Uterus (tissue), 4 donors: ENCODE measurements around the gene STIMATE. TPM values are rescaled to one million over a fixed set of nuclear protein-coding genes. Genes with fewer than 3 reads are reported as not detected.

ENCODE experiments used
- DNase-seq, 2 donors: peaks; one replicate each; pipeline ENCODE4 v3.0.0-alpha.2; 2019 to 2020
- H3K27ac ChIP-seq, 2 donors: fragments of 200-600 bp; sonication (generic); 1 replicate in 1 of 2; 2 replicates in 1 of 2; pipeline ENCODE4 v1.5.1; 2016 to 2018
- H3K27me3 ChIP-seq, 2 donors: fragments of 200-600 bp; sonication (generic); one replicate each; pipeline ENCODE4 v1.5.1; 2018 to 2019; ENCODE audit warnings: control low read depth in 1 of 2
- H3K36me3 ChIP-seq, 2 donors: fragments of 200-600 bp; sonication (generic); one replicate each; pipeline ENCODE4 v1.5.1; 2019; ENCODE audit warnings: control low read depth in 1 of 2
- H3K4me1 ChIP-seq, 2 donors: fragments of 200-600 bp; sonication (generic); one replicate each; pipeline ENCODE4 v1.5.1; 2018 to 2019; ENCODE audit warnings: control low read depth in 1 of 2
- H3K4me3 ChIP-seq, 2 donors: fragments of 200-600 bp; sonication (generic); 1 replicate in 1 of 2; 2 replicates in 1 of 2; pipeline ENCODE4 v1.5.1; 2018 to 2019; ENCODE audit warnings: mild to moderate bottlenecking in 1 of 2
- H3K9me3 ChIP-seq, 2 donors: fragments of 200-600 bp; sonication (generic); one replicate each; pipeline ENCODE4 v1.5.1; 2019; ENCODE audit warnings: control low read depth in 1 of 2
- POLR2A ChIP-seq, 2 donors: fragments of 450-650 bp; IDR thresholded peaks; one replicate each; pipeline ENCODE4 v1.6.1; 2016; ENCODE audit warnings: antibody characterized with exemption in 2 of 2, mild to moderate bottlenecking in 1 of 2, moderate library complexity in 1 of 2
- intact Hi-C: fragments of 100-400 bp; cut with DNase I; formaldehyde crosslinking; loops from one replicate; pipeline ENCODE4 v1.15.1; 2023; ENCODE audit warnings: low total_unique reads
- total RNA-seq, 4 donors: library from RNA; depleted of rRNA in 3 of 4; stranded (reverse); fragments of >200 nt in 3 of 4; gene quantifications; one replicate each; pipeline versions ENCODE4 v1.1.0 to v1.2.4, GENCODE V29; 2014 to 2023
- TF ChIP-seq, protein P1 (sequence below), 4 experiments: fragments of 200-600 bp in 2 of 4; fragments of 450-650 bp in 2 of 4; sonication (generic) in 2 of 4; IDR thresholded peaks; one replicate each; pipeline ENCODE4 v1.5.1; 2016 to 2019; ENCODE audit warnings: antibody characterized with exemption in 4 of 4, mild to moderate bottlenecking in 2 of 4, moderate library complexity in 1 of 4
- donor health status: DM: yes; HTN: yes; CAD: no.

STIMATE gene
- total RNA-seq, 4 donors from 2014 or later, result 6.7 to 24.1 (median 21.5) TPM

- TF ChIP-seq POLR2A (IDR thresholded peaks at IDR 0.05), result peak in 1 of 2 donors; percentile 11
- TF ChIP-seq, protein P1, sequence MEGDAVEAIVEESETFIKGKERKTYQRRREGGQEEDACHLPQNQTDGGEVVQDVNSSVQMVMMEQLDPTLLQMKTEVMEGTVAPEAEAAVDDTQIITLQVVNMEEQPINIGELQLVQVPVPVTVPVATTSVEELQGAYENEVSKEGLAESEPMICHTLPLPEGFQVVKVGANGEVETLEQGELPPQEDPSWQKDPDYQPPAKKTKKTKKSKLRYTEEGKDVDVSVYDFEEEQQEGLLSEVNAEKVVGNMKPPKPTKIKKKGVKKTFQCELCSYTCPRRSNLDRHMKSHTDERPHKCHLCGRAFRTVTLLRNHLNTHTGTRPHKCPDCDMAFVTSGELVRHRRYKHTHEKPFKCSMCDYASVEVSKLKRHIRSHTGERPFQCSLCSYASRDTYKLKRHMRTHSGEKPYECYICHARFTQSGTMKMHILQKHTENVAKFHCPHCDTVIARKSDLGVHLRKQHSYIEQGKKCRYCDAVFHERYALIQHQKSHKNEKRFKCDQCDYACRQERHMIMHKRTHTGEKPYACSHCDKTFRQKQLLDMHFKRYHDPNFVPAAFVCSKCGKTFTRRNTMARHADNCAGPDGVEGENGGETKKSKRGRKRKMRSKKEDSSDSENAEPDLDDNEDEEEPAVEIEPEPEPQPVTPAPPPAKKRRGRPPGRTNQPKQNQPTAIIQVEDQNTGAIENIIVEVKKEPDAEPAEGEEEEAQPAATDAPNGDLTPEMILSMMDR (IDR thresholded peaks at IDR 0.05), result no peak
- no peak overlapping the region for H3K4me3 ChIP-seq
- intact Hi-C loops, result no loop called here
- H3K27ac ChIP-seq, result peak overlapping the region; percentile 74 to 79
- no peaks in the 10 kb centered on the region for H3K36me3 ChIP-seq
- H3K4me1 ChIP-seq, result peaks cover 0 to 6% of the 10 kb centered on the region in 2 donors
- H3K9me3 ChIP-seq, result no peaks in the 10 kb centered on the region
- DNase-seq, result peak; percentile 55 to 68
- no peaks in the 10 kb centered on the region for H3K27me3 ChIP-seq
Measured at GRCh38 chr3:52845157-52845556, 52.2 kb downstream of the STIMATE start.

GRCh38 chr3:52844290-52844975, 52.9 kb downstream of the STIMATE start:
- no peak overlapping the region for H3K4me3 ChIP-seq
- no peak for DNase-seq
- H3K27ac ChIP-seq, result peak overlapping the region; percentile 74 to 79
- intact Hi-C loops, result no loop called here
- H3K9me3 ChIP-seq, result no peaks in the 10 kb centered on the region
- TF ChIP-seq, protein P1 (IDR thresholded peaks at IDR 0.05), result no peak
- TF ChIP-seq POLR2A (IDR thresholded peaks at IDR 0.05), result no peak
- H3K4me1 ChIP-seq, result peaks cover 0 to 6% of the 10 kb centered on the region in 2 donors
- H3K27me3 ChIP-seq, result no peaks in the 10 kb centered on the region
- H3K36me3 ChIP-seq, result no peaks in the 10 kb centered on the region

DNA sequence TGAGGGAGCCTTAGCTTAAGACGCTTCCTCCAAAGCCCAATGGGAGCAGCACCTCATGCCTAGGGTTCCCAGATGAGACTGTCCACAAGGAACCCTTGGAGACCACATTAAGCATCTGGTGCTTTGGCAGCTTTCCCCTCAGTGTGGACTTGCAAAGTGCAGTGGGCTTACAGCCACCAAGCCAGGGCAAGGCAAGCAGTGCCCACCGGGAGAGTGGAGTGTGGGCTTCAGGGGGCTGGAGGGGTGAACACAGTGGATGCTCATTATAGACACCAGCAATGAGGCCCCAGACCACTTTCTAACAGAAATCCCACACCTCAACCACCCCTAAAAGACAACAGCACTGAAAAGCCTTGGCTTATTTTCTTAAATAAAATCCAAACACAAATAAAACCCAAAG, 53.5 kb downstream of the STIMATE start:
- Histone ChIP-seq H3K4me1 (peaks cover 0 to 6% of the 10 kb centered on the region in 2 donors), H3K36me3 (no peaks in the 10 kb centered on the region)
- intact Hi-C loops, result no loop called here

DNA sequence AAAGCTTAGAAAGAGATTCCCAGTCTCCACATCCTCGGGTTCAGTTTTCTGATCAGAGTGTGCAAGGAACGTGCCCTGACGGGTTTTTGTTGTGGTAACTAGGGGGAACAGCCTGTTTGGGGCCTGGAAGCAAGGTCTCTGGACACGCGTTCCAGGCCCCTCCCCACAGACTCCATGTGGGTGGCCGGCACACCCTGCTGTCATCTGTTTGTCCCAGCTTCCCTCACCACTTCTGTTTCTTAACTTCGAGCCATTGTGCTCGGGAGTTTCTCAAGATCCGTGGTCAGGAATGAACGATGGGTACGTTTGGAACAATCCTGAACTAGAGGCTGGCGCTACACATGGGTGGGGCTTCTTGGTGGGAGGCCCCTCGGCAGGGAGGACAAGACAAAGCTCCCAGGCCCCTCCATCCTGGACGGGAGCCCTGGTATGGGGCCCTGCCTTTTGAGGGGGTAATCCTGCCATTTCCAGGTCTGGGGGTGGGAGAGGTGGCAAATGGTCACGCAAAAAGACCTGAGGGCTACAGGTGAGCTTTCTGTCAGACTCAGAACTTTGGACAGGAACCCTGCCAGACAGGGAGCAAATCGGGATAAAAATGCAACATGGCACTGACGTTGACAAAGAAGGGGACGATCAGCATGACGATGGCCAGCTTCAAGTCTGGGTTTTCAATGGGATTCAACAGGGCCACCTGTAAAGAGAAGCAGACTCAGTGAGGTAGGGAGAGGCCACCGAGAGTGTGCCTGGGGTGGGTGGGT, 54.1 kb downstream of the STIMATE start:
- TF ChIP-seq, protein P1 (IDR thresholded peaks at IDR 0.05), result no peak
- TF ChIP-seq POLR2A (IDR thresholded peaks at IDR 0.05), result no peak
- Histone ChIP-seq H3K4me3 (no peak overlapping the region), H3K4me1 (peaks cover 0 to 6% of the 10 kb centered on the region in 2 donors), H3K27me3 (no peaks in the 10 kb centered on the region), H3K36me3 (no peaks in the 10 kb centered on the region), H3K27ac (peak overlapping the region; percentile 74 to 79), H3K9me3 (no peaks in the 10 kb centered on the region)
- DNase-seq, result no peak
- intact Hi-C loops, result no loop called here

More for the DNA sequence above, 53.5 kb downstream of the STIMATE start:
- no peak for DNase-seq
- Histone ChIP-seq H3K27ac (peak overlapping the region; percentile 74 to 79), H3K27me3 (no peaks in the 10 kb centered on the region), H3K9me3 (no peaks in the 10 kb centered on the region), H3K4me3 (no peak overlapping the region)
- TF ChIP-seq POLR2A (IDR thresholded peaks at IDR 0.05), result no peak
- TF ChIP-seq, protein P1 (IDR thresholded peaks at IDR 0.05), result no peak

DNA sequence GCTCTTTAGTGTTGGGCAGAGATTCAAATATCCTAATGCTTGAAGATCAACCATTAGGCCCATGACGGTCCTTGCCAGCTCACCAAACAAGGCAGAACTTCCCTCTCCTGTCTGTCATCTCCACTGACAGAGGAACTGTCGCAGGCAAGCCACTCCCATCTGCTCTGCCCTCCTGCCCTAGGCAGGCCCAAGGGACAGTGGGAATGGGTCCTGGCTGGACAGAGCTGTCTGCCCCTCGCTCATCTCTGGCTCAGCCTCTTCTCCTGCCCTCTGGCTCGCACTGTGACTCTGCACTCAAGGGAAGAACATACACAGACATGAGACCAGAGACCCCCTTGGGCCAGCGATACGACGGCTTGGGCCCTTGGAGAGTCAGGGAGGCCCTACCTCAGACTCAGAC, 54.9 kb downstream of the STIMATE start:
- no peaks in the 10 kb centered on the region for H3K36me3 ChIP-seq
- H3K9me3 ChIP-seq, result no peaks in the 10 kb centered on the region
- DNase-seq, result no peak
- no peaks in the 10 kb centered on the region for H3K27me3 ChIP-seq
- peak overlapping the region; percentile 74 to 79 for H3K27ac ChIP-seq
- intact Hi-C loops, result no loop called here
- H3K4me1 ChIP-seq, result peaks cover 0 to 6% of the 10 kb centered on the region in 2 donors
- H3K4me3 ChIP-seq, result no peak overlapping the region
- TF ChIP-seq POLR2A (IDR thresholded peaks at IDR 0.05), result no peak
- TF ChIP-seq, protein P1 (IDR thresholded peaks at IDR 0.05), result no peak
